Adrenal gland (tissue), 12 donors: ENCODE measurements around the gene SLC16A11. TPM values are rescaled to one million over a fixed set of nuclear protein-coding genes. Genes with fewer than 3 reads are reported as not detected.
A peak's percentile ranks its signal among the peaks of the same experiment; 100 is the strongest.

ENCODE experiments used
- DNase-seq, 7 donors: peaks; one replicate each; pipeline ENCODE4 v3.0.0-alpha.2; 2019 to 2020
- H3K27ac ChIP-seq, 5 donors: fragments of 200-600 bp; sonication (generic) in 4 of 5; 1 replicate in 3 of 5; 2 replicates in 2 of 5; pipeline versions ENCODE4 v1.5.1 to v1.8.0; 2016 to 2020; ENCODE audit warnings: mild to moderate bottlenecking in 1 of 5
- H3K27me3 ChIP-seq: fragments of 200-600 bp; 2 replicates; pipeline ENCODE4 v1.8.0; 2021
- H3K36me3 ChIP-seq, 2 donors: fragments of 200-600 bp; replicated peaks in 1 of 2; 1 replicate in 1 of 2; 2 replicates in 1 of 2; pipeline versions ENCODE4 v1.5.1 to v1.8.0; 2018 to 2022
- H3K4me1 ChIP-seq, 2 donors: fragments of 200-600 bp; replicated peaks in 1 of 2; 1 replicate in 1 of 2; 2 replicates in 1 of 2; pipeline versions ENCODE4 v1.5.1 to v1.8.0; 2018 to 2021
- H3K4me3 ChIP-seq, 4 donors: fragments of 200-600 bp; sonication (generic) in 3 of 4; one replicate each; pipeline ENCODE4 v1.5.1; 2016 to 2018
- H3K9me3 ChIP-seq, 3 donors: fragments of 200-600 bp; sonication (generic) in 1 of 3; replicated peaks in 1 of 3; 1 replicate in 2 of 3; 2 replicates in 1 of 3; pipeline versions ENCODE4 v1.5.1 to v1.8.0; 2016 to 2021
- CTCF ChIP-seq, 6 experiments: fragments of 450-650 bp in 4 of 6; fragments of 200-600 bp in 2 of 6; sonication (generic) in 1 of 6; IDR thresholded peaks; 1 replicate in 5 of 6; 2 replicates in 1 of 6; pipeline versions ENCODE4 v1.5.1 to v1.8.0; 2016 to 2021; ENCODE audit warnings: antibody characterized with exemption in 6 of 6, mild to moderate bottlenecking in 2 of 6, moderate library complexity in 1 of 6
- POLR2A ChIP-seq, 2 donors: fragments of 450-650 bp; IDR thresholded peaks; one replicate each; pipeline ENCODE4 v1.6.1; 2017; ENCODE audit warnings: antibody characterized with exemption in 2 of 2, mild to moderate bottlenecking in 2 of 2, moderate library complexity in 1 of 2
- WGBS, 4 donors: extraction: QIAGEN DNeasy Blood & Tissue Kit in 2 of 4; methylation state at CpG; one replicate each; pipeline versions ENCODE4 v1.1.5 to v1.1.7; 2013 to 2017; 5-methylcytosine and 5-hydroxymethylcytosine counted together
- intact Hi-C, 2 donors: fragments of 100-400 bp; cut with DNase I; formaldehyde crosslinking; loops; one replicate each; pipeline versions ENCODE4 v1.14.1 to v1.15.0; 2022 to 2023
- polyA plus RNA-seq, 3 donors: library from polyadenylated mRNA; stranded (reverse); fragments of 200-250 nt in 2 of 3; fragments of 350-450 nt in 1 of 3; fragmentation: Illumina TruSeq in 1 of 3; extraction: RNeasy Lipid Tissue Mini Kit (QIAGEN cat#74804) in 1 of 3; gene quantifications; one replicate each; pipeline ENCODE4 v1.2.3, GENCODE V29; 2013 to 2014
- total RNA-seq, 9 donors: library from RNA; depleted of rRNA in 4 of 9; stranded (reverse); fragments of >200 nt in 4 of 9; fragments of 120-200 nt in 1 of 9; fragmentation: NEBNext Ultra II Directional in 1 of 9; extraction: Animal tissue kit (Norgen Biotek cat#: 25700) in 1 of 9; gene quantifications; one replicate each; pipeline versions ENCODE4 v1.1.0 to v1.2.4, GENCODE V29; 2013 to 2023
- donor health status: healthy with polysubstance abuse.
- donor health status: Bipolar disorder and iron deficiency.
- donor health status: DM: yes; HTN: yes; CAD: no.
- donor health status: DM: no; HTN: no; CAD: no.
- donor health status: DM: no; HTN: no; CAD: no.
- donor health status: DM: yes; HTN: yes; CAD: no.

Gene SLC16A11
- total and polyA plus RNA-seq, 12 donors = 0.18 to 3.0 (median 0.69) TPM; not detected in 3

DNA sequence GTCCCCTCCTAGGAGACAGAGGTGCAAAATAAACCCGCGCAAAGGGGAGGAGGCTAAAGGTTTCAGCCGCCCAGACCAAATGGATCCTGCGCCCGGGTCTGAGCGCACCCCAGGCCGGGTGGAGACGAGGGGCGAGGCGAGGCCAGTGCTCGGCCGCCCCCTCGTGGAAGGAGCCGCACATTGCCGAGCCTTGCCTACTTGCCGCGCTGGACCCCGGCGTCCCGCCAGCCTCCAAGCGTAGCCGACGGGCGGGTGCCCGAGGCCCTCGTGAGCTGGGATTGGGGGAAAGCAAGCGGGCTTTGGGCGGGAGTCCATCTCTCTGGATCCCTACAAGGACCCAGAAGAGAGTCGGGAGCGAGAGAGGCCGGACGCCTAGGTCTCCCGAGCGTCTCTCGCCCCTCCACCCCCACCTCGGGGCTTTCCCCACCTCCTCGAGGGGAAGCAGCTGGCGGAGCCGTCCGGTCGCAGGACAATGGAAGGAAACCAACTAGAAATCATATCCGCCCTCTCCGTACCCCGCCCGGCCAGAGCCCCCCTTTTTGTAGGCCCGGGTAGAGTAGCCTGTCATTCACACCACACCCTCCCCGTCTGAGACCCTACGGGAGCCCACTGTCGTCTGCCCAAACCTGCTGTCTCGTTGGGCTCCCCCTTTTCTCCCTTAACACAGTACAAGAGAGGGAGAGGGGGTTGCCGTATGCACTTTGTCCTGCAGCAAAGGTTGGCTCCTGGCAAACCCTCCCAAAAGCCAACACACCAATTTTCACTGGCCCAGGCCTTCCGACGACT lies 21.7 kb downstream of the SLC16A11 start:
- peak; percentile 69 to 89 (median 81) for DNase-seq
- peak overlapping the region in 1 of 4 donors; percentile 6 for H3K4me3 ChIP-seq
- H3K27ac ChIP-seq = peak overlapping the region; percentile 27 to 71 (median 52)
- H3K27me3 ChIP-seq = no peaks in the 10 kb centered on the region
- TF ChIP-seq CTCF (IDR thresholded peaks at IDR 0.05) (peak; percentile 74 to 93 (median 91)), POLR2A (IDR thresholded peaks at IDR 0.05) (peak in 1 of 2 donors; percentile 16)
- peaks cover 19 to 23% of the 10 kb centered on the region in 2 donors for H3K4me1 ChIP-seq
- no peaks in the 10 kb centered on the region for H3K9me3 ChIP-seq
- H3K36me3 ChIP-seq = no peaks in the 10 kb centered on the region
- WGBS, 4 donors = 2 to 6% (median 4%) methylated on average over 7 to 53 of the region's 53 CpGs
- intact Hi-C loops = loop anchor here in 1 of 2 donors (5.0 kb wide), 1 partner anchor 110 kb away; no protein-coding TSS in a partner anchor

DNA sequence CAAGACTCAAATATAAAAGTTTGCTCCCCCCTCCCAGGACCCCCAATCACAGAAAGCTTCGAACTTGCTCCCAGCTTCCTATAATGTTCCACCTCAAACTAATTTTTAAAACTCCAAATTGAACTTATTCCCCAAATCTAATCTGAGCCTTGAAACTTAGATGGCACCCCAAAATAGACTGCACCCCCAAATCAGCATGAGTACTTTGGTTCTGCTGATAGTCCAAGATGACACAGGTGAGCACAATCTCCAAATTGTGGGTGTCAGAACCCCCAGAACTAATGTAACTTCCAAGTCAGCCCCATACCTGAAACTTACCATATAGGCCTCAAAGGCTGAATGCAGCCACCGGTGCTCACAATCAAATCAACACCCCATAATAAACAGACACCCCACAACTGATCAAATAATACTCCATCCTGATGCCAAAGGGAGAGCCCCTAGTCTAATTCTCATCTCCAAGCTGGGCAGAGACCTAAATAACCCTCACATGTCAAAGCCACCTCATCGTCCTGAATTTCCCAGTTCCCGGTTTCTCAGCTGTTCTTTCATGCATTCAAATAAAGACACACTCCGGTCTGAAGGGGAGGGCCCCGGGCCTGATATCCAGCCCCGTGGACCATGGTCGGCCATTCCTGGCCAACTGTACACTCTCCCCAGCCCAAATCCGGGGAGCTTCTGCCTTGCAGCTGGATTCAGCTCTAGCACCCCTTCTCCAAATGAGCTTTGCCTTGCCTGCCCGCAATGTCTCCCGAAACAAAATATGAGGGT lies 22.8 kb downstream of the SLC16A11 start:
- peaks cover 24 to 27% of the 10 kb centered on the region in 2 donors for H3K4me1 ChIP-seq
- H3K36me3 ChIP-seq = no peaks in the 10 kb centered on the region
- H3K27ac ChIP-seq = peak overlapping the region in 3 of 5 donors; percentile 35 to 71 (median 52)
- no peak for TF ChIP-seq CTCF (IDR thresholded peaks at IDR 0.05)
- no peak for TF ChIP-seq POLR2A (IDR thresholded peaks at IDR 0.05)
- no peaks in the 10 kb centered on the region for H3K27me3 ChIP-seq
- H3K9me3 ChIP-seq = no peaks in the 10 kb centered on the region
- no peak overlapping the region for H3K4me3 ChIP-seq
- intact Hi-C loops = loop anchor here in 1 of 2 donors (5.0 kb wide), 1 partner anchor 109 kb away; no protein-coding TSS in a partner anchor
- WGBS, 4 donors = 60 to 82% (median 68%) methylated on average over 7 to 11 of the region's 11 CpGs
- no peak for DNase-seq

GRCh38 chr17:7019839-7020519 lies 23.9 kb downstream of the SLC16A11 start:
- no peaks in the 10 kb centered on the region for H3K36me3 ChIP-seq
- DNase-seq = peak; percentile 65 to 81 (median 69)
- H3K27me3 ChIP-seq = no peaks in the 10 kb centered on the region
- intact Hi-C loops = loop anchor here in 1 of 2 donors (5.0 kb wide), 1 partner anchor 108 kb away; no protein-coding TSS in a partner anchor
- peaks cover 27 to 34% of the 10 kb centered on the region in 2 donors for H3K4me1 ChIP-seq
- peak overlapping the region; percentile 52 to 99 (median 91) for H3K27ac ChIP-seq
- H3K9me3 ChIP-seq = no peaks in the 10 kb centered on the region
- TF ChIP-seq CTCF (IDR thresholded peaks at IDR 0.05) (no peak), POLR2A (IDR thresholded peaks at IDR 0.05) (no peak)
- peak overlapping the region in 3 of 4 donors; percentile 36 to 69 (median 66) for H3K4me3 ChIP-seq
- 7 to 16% (median 13%) methylated on average over 8 to 16 of the region's 16 CpGs for WGBS, 4 donors
